DND-41 (cell line): ENCODE measurements around the gene CDYL2.

ENCODE experiments used
- CTCF ChIP-seq: IDR thresholded peaks from 2 replicates; pipeline ENCODE4 v1.5.1; 2012; ENCODE audit warnings: borderline replicate concordance, low read length, moderate library complexity, mild to moderate bottlenecking; ENCODE audit not compliant: poor library complexity, severe bottlenecking; ENCODE audit errors: extremely low read depth
- EZH2 ChIP-seq: IDR thresholded peaks from 3 replicates; pipeline ENCODE4 v1.6.1; 2012; ENCODE audit warnings: borderline replicate concordance, low read depth, mild to moderate bottlenecking, moderate library complexity, low read length, inconsistent platforms; ENCODE audit not compliant: severe bottlenecking

- TF ChIP-seq CTCF (no peak), EZH2 (no peak)
Observed at GRCh38 chr16:80580109-80580832, 224.1 kb downstream of the CDYL2 start.
